Articular chondrocyte of knee joint (primary cell): ENCODE measurements around the gene ADAMTS20. TPM values are rescaled to one million over a fixed set of nuclear protein-coding genes. Genes with fewer than 3 reads are reported as not detected.

ENCODE experiments used
- total RNA-seq: library from RNA; depleted of rRNA; stranded (reverse); fragments of >200 nt; gene quantifications from 2 replicates; pipeline ENCODE4 v1.2.3, GENCODE V29; 2012

The ADAMTS20 gene, protein sequence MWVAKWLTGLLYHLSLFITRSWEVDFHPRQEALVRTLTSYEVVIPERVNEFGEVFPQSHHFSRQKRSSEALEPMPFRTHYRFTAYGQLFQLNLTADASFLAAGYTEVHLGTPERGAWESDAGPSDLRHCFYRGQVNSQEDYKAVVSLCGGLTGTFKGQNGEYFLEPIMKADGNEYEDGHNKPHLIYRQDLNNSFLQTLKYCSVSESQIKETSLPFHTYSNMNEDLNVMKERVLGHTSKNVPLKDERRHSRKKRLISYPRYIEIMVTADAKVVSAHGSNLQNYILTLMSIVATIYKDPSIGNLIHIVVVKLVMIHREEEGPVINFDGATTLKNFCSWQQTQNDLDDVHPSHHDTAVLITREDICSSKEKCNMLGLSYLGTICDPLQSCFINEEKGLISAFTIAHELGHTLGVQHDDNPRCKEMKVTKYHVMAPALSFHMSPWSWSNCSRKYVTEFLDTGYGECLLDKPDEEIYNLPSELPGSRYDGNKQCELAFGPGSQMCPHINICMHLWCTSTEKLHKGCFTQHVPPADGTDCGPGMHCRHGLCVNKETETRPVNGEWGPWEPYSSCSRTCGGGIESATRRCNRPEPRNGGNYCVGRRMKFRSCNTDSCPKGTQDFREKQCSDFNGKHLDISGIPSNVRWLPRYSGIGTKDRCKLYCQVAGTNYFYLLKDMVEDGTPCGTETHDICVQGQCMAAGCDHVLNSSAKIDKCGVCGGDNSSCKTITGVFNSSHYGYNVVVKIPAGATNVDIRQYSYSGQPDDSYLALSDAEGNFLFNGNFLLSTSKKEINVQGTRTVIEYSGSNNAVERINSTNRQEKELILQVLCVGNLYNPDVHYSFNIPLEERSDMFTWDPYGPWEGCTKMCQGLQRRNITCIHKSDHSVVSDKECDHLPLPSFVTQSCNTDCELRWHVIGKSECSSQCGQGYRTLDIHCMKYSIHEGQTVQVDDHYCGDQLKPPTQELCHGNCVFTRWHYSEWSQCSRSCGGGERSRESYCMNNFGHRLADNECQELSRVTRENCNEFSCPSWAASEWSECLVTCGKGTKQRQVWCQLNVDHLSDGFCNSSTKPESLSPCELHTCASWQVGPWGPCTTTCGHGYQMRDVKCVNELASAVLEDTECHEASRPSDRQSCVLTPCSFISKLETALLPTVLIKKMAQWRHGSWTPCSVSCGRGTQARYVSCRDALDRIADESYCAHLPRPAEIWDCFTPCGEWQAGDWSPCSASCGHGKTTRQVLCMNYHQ (N-terminal part only)
- total RNA-seq, result not detected in 2 replicates

GRCh38 chr12:43551971-43552559 is at the start of gene ADAMTS20:
Gene ADAMTS20 (minus strand): TSS chr12:43552203. CDS start chr12:43551921, 282 bp downstream.

Other genes with a start within 250 kb of the ADAMTS20 start
- gene PUS7L, start 206.6 kb upstream of the ADAMTS20 start, total RNA-seq, result 30.8 and 36.5 TPM in 2 replicates
- gene IRAK4, start 206.7 kb upstream of the ADAMTS20 start, total RNA-seq, result 34.9 and 42.3 TPM in 2 replicates